Muscle layer of duodenum (tissue), 2 donors: ENCODE measurements around the gene WWOX.

Experiments
- H3K27ac ChIP-seq: one replicate; pipeline ENCODE4 v1.7.0; 2013; ENCODE audit warnings: mild to moderate bottlenecking, low read length
- H3K27me3 ChIP-seq: one replicate; pipeline ENCODE4 v1.7.0; 2013; ENCODE audit warnings: low read depth, mild to moderate bottlenecking, control low read depth, low read length
- H3K36me3 ChIP-seq, 2 donors: one replicate each; pipeline ENCODE4 v1.7.0; 2013; ENCODE audit warnings: low read length in 2 of 2, control low read depth in 1 of 2, mild to moderate bottlenecking in 1 of 2; ENCODE audit not compliant: insufficient read depth in 2 of 2, control insufficient read depth in 1 of 2
- H3K4me1 ChIP-seq, 2 donors: one replicate each; pipeline ENCODE4 v1.7.0; 2013; ENCODE audit warnings: low read length in 2 of 2, mild to moderate bottlenecking in 2 of 2, control low read depth in 1 of 2, moderate library complexity in 1 of 2; ENCODE audit not compliant: insufficient read depth in 2 of 2, control insufficient read depth in 1 of 2
- H3K4me3 ChIP-seq, 2 donors: one replicate each; pipeline ENCODE4 v1.7.0; 2013; ENCODE audit warnings: low read length in 2 of 2, low read depth in 1 of 2, mild to moderate bottlenecking in 1 of 2
- H3K9me3 ChIP-seq, 2 donors: one replicate each; pipeline ENCODE4 v1.7.0; 2013; ENCODE audit warnings: low read length in 2 of 2, control low read depth in 1 of 2, mild to moderate bottlenecking in 1 of 2; ENCODE audit not compliant: control insufficient read depth in 1 of 2
- donor health status: healthy.

The WWOX gene

GRCh38 chr16:78091419-78091818, 8.0 kb upstream of the WWOX start:
- no peaks in the 10 kb centered on the region for H3K4me1 ChIP-seq
- no peak overlapping the region for H3K4me3 ChIP-seq
- peaks cover 4% of the 10 kb centered on the region for H3K27me3 ChIP-seq
- H3K36me3 ChIP-seq: no peaks in the 10 kb centered on the region
- no peaks in the 10 kb centered on the region for H3K9me3 ChIP-seq
- H3K27ac ChIP-seq: no peak overlapping the region

DNA sequence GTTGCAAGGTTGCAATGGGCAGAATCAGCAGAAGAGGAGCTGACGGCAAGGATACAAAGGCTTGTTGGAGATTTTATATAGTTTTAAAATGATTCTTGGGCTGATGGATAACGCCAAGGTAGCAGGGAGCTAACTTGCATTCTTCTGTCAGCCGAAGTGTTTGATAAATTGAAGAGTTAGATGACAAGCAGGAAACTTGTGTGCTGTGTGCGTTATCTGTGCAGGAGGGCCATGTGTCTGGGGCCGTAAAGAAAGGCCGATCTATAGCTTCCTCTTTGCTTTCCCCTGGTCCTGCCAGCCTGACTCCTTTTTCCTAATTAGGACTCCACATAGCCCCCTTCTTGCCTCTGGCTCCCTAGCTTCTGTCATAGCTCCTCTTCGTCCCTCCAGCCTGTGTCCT, 6.7 kb upstream of the WWOX start:
- Histone ChIP-seq H3K36me3 (no peaks in the 10 kb centered on the region), H3K9me3 (no peaks in the 10 kb centered on the region), H3K4me1 (no peaks in the 10 kb centered on the region), H3K4me3 (no peak overlapping the region), H3K27me3 (peaks cover 4% of the 10 kb centered on the region), H3K27ac (no peak overlapping the region)

- H3K4me3 ChIP-seq: no peak overlapping the region
- peaks cover 0 to 4% of the 10 kb centered on the region in 2 donors for H3K4me1 ChIP-seq
- H3K27ac ChIP-seq: no peak overlapping the region
- H3K27me3 ChIP-seq: peaks cover 4% of the 10 kb centered on the region
- no peaks in the 10 kb centered on the region for H3K9me3 ChIP-seq
- H3K36me3 ChIP-seq: no peaks in the 10 kb centered on the region
Observed at GRCh38 chr16:78094166-78094565, 5.3 kb upstream of the WWOX start.

DNA sequence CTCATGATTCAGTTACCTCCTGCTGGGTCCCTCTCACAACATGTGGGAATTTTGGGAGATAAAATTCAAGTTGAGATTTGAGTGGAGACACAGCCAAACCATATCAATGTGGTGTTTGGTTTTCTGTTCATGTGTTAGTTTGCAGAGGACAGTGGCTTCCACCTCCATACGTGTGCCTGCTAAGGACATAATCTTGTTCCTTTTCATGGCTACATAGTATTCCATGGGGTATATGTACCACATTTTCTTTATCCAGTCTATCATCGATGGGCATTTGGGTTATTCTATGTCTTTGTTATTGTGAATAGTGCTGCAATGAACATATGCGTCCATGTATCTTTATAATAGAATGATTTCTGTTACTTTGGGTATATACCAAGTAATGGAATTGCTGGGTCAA, 4.5 kb upstream of the WWOX start:
- H3K27me3 ChIP-seq: peaks cover 4% of the 10 kb centered on the region
- no peaks in the 10 kb centered on the region for H3K36me3 ChIP-seq
- H3K27ac ChIP-seq: no peak overlapping the region
- no peaks in the 10 kb centered on the region for H3K9me3 ChIP-seq
- no peak overlapping the region for H3K4me3 ChIP-seq
- peaks cover 0 to 4% of the 10 kb centered on the region in 2 donors for H3K4me1 ChIP-seq

DNA sequence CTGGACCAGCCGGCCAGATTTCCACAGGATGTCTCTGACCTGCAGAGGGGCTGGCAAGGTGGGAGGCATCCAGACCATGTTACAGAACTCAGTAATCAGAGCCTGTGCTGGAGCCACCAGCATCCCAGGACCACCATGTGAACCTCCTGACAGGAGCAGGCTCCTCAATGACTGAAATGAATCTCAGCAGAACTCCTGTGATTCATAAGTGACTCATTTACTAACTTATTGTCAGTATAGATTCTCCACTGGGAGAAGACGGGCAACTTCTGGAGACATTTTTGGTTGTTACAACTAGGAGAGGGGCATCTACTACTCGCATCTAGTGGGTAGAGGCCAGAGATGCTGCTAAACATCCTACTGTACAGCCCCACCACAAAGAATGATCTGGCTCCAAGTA, 3.1 kb upstream of the WWOX start:
- no peaks in the 10 kb centered on the region for H3K9me3 ChIP-seq
- H3K27me3 ChIP-seq: peaks cover 4% of the 10 kb centered on the region
- no peak overlapping the region for H3K4me3 ChIP-seq
- H3K36me3 ChIP-seq: no peaks in the 10 kb centered on the region
- H3K4me1 ChIP-seq: peaks cover 0 to 12% of the 10 kb centered on the region in 2 donors
- no peak overlapping the region for H3K27ac ChIP-seq

DNA sequence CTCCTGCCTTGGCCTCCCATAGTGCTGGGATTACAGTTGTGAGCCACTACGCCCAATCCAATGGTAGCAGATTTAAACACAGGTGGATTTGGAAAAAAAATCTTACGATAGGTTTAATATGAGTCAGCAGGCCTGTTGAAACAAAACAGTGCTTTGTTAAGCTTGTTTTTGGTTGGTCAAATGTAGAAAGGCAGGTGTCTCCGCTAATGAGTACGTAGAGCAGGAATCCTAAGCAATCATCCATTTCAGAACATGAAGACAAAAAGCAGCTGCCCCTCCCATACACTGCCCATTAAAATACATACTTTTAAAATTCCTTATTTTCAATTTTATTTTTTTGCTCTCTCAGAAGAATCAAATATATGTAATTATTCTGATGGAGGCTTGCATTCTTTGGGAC, 1.9 kb upstream of the WWOX start:
- no peak overlapping the region for H3K4me3 ChIP-seq
- H3K27me3 ChIP-seq: peaks cover 4% of the 10 kb centered on the region
- H3K9me3 ChIP-seq: no peaks in the 10 kb centered on the region
- peaks cover 0 to 12% of the 10 kb centered on the region in 2 donors for H3K4me1 ChIP-seq
- no peak overlapping the region for H3K27ac ChIP-seq
- no peaks in the 10 kb centered on the region for H3K36me3 ChIP-seq

DNA sequence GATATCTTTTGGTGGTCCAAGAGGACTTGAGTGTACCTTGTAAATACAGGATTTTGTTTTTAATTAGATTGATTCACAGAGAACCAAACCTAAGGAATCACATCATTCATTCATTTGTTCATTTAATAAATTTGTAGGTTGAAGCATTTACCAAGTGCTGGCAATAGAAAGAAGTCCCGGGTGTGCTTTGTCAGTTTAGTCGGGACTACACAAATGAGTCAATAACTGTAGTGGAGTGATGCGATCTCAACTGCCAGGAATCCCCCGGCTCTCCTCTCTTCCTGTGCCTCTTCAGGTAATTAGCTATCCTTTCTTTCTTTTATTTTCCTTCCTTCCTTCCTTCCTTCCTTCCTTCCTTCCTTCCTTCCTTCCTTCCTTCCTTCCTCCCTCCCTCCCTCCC, 1.4 kb upstream of the WWOX start:
- Histone ChIP-seq H3K4me3 (no peak overlapping the region), H3K27ac (no peak overlapping the region), H3K36me3 (no peaks in the 10 kb centered on the region), H3K4me1 (peaks cover 0 to 12% of the 10 kb centered on the region in 2 donors), H3K9me3 (no peaks in the 10 kb centered on the region), H3K27me3 (peaks cover under 1% of the 10 kb centered on the region)

DNA sequence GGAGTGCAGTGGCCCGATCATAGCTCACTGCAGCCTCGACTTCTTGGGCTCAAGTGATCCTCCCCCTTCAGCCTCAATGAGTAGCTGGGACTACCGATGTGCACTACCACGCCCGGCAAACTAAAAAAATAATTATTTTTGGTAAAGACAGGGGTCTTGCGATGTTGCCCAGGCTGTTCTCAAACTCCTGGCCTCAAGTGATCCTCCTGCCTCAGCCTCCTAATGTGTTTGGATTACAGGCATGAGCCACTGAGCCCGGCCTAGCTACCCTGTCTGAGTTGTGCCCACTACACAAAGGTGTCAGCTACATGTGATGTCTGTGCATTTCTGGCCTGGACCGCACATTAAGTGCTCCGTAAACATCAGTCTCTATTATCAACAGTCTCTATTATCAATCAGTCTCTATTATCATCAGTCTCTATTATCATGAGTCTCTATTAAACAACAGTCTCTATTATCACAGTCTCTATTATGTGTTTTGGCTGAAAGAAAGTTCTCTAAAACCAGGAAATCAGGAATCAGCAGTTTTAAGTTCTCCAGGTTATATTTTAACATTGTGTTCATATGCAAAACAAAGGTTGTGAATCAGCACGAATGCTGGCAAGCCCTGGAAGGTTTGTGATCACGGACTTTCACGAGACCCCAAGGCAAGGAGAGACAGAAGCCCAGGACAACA, 721 bp upstream of the WWOX start:
- peaks cover 0 to 12% of the 10 kb centered on the region in 2 donors for H3K4me1 ChIP-seq
- H3K36me3 ChIP-seq: no peaks in the 10 kb centered on the region
- H3K27me3 ChIP-seq: no peaks in the 10 kb centered on the region
- H3K9me3 ChIP-seq: no peaks in the 10 kb centered on the region
- peak overlapping the region; percentile 80 to 99 for H3K4me3 ChIP-seq
- peak overlapping the region; percentile 83 for H3K27ac ChIP-seq

- H3K9me3 ChIP-seq: no peaks in the 10 kb centered on the region
- no peaks in the 10 kb centered on the region for H3K36me3 ChIP-seq
- H3K4me1 ChIP-seq: peaks cover 0 to 12% of the 10 kb centered on the region in 2 donors
- H3K4me3 ChIP-seq: peak overlapping the region; percentile 80 to 99
- H3K27ac ChIP-seq: peak overlapping the region; percentile 82
- no peaks in the 10 kb centered on the region for H3K27me3 ChIP-seq
Observed at GRCh38 chr16:78100112-78100467, 636 bp downstream of the WWOX start.

GRCh38 chr16:78102122-78102660, 2.7 kb downstream of the WWOX start:
- H3K4me3 ChIP-seq: no peak overlapping the region
- H3K27ac ChIP-seq: no peak overlapping the region
- H3K9me3 ChIP-seq: no peaks in the 10 kb centered on the region
- H3K4me1 ChIP-seq: peaks cover 0 to 12% of the 10 kb centered on the region in 2 donors
- no peaks in the 10 kb centered on the region for H3K27me3 ChIP-seq
- no peaks in the 10 kb centered on the region for H3K36me3 ChIP-seq

DNA sequence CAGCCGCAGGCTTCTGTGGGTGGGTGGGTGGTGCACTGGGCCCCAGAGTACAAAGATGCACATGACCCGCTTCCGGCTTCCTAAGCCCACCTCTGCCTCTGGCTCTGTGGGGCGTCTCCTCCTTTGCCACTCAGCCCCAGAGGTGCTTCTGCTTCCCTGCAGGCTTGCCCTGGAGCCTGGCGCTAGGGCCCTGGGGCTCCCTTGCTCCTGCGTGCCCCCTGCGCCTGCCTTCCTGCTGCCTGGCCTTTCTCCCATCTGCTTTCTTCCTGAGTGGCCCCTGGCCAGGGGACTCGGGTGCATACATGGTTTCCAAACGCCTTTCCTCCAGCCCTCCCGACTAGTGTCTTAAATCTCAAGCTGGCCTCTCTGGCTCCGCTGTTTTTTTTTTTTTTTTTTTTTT, 3.4 kb downstream of the WWOX start:
- Histone ChIP-seq H3K27ac (no peak overlapping the region), H3K27me3 (no peaks in the 10 kb centered on the region), H3K9me3 (no peaks in the 10 kb centered on the region), H3K36me3 (no peaks in the 10 kb centered on the region), H3K4me1 (peaks cover 0 to 12% of the 10 kb centered on the region in 2 donors), H3K4me3 (no peak overlapping the region)

GRCh38 chr16:78105517-78105916, 6.1 kb downstream of the WWOX start:
- Histone ChIP-seq H3K4me1 (peaks cover 0 to 2% of the 10 kb centered on the region in 2 donors), H3K27ac (no peak overlapping the region), H3K27me3 (no peaks in the 10 kb centered on the region), H3K36me3 (peaks cover 1% of the 10 kb centered on the region in 2 donors), H3K4me3 (no peak overlapping the region), H3K9me3 (no peaks in the 10 kb centered on the region)
